GM13977 (cell line): ENCODE results near the gene UBE2L3.
"Not testable (repeated sequence)": the region's sequence is repeated elsewhere in the genome, so short reads cannot be mapped to it uniquely, and the experiment has no call there.

Source experiments
- DNase-seq: peaks from one replicate; pipeline ENCODE4 v3.0.0; 2012; ENCODE audit warnings: low spot score
- CTCF ChIP-seq: IDR thresholded peaks from 2 replicates; pipeline ENCODE4 v1.5.1; 2012; ENCODE audit warnings: mild to moderate bottlenecking, control low read depth; ENCODE audit not compliant: insufficient read depth; ENCODE audit errors: extremely low read depth, missing control alignments
- in situ Hi-C: fragments of 300-500 bp; cut with MboI; formaldehyde crosslinking; loops from one replicate; pipeline ENCODE4 v1.12.0; 2022; ENCODE audit warnings: low sequenced_read_pairs, low pct_unique_long_range_greater_than_20kb, mixed read lengths, inconsistent platforms; ENCODE audit not compliant: unreplicated experiment

UBE2L3 gene

DNA sequence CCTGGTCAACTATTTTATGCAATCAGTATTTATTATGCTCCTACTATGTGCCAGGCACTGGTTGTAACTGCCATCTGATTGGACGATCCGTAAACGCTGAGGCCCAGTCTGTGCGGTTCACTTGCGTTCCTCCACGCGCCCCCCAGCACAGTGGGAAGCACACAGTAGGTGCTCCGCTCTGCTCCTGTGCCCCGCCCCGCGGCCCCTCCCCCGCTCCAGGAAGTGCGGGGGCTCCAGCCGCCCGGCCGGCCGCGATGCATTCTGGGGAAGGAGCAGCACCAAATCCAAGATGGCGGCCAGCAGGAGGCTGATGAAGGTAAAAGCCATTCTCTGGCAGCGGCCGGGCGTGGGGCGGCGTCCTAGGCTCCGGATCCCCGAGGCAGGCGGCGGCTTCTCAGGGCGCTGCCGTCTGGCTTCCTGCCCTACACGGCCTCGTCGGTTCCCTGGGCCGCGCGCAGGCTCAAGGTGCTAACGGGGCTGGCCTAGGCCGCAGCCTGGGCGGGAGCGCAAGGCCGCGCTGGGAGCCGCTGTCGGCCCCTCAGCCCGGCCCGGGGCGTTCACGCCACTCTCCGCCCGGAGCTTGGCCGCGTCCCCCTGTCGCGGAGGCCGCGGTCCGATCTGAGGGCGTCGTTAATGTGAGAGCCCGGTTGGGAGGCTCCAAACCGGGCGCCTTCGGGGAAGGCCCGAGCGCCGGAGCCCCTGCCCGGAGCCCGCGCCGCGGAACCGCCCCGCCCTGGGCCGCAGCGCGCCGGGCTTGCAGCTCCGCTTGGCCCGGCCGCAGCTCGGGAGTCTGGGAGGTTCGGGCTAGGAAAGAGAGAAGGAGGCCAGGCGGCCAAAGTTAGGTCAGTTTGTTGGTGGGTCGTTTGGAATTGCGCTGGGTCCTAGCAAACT is at the start of gene UBE2L3:
Gene UBE2L3, plus strand, starts transcription at position 259 of the 891 bp plus-strand sequence. Its CDS starts 31 bp downstream, at position 290.
- in situ Hi-C loops, result no loop called here
- no peak for TF ChIP-seq CTCF
- peak; percentile 94 for DNase-seq

DNA sequence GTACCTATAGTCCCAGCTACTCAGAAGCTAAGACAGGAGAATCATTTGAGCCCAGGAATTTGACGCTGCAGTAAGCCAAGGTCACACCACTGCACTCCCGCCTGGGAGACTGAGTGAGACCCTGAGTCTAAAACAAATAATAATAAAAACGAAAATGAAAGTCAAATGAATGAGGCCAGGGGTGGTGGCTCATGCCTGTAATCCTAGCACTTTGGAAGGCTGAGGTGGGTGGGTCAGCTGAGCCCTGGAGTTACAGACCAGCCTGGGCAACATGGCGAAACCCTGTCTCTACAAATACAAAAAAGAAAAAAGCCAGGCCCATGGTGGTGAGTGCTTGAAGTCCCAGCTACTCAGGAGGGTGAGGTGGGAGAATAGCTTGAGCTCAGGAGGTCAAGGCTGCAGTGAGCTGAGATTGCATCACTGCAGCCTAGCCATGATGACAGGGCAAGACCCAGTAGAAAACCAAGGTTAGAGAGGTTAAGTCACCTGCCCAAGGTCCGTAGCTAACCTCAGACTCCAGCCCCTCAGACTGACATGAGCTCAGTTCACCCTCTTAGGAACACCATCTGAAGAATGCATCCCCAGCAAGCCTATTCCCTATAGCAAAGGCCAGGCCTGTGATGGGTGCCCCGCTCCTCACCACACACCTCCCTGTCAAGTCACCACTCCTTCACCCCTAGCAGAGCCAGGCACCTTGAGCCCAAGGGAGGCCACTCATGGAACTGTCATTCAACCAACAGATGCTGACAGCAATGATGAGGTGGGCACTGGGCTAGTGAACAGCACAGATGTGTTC is 40.6 kb upstream of the UBE2L3 start:
- in situ Hi-C loops, DNase-seq: not testable (repeated sequence)

DNA sequence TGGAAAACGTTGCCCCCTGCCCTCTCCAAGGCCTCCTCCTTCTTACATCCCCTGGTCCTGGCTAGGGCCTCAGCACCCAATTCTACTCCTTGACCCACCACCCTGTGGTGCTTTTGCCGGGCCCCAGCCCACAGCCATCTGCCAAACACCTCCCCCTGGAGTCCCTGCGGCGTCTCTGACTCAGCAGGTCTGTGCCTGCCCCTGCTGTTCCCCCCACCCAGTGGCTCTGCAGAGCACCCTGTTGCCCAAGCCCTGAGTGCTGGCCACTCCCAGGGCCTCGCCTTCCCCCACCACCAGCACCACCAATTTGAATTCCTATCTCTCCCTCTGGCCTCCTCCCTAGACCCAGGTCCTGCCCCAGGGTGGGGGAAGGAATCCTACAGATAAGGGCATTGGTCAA is 36.0 kb upstream of the UBE2L3 start:
- DNase-seq, in situ Hi-C loops: not testable (repeated sequence)

DNA sequence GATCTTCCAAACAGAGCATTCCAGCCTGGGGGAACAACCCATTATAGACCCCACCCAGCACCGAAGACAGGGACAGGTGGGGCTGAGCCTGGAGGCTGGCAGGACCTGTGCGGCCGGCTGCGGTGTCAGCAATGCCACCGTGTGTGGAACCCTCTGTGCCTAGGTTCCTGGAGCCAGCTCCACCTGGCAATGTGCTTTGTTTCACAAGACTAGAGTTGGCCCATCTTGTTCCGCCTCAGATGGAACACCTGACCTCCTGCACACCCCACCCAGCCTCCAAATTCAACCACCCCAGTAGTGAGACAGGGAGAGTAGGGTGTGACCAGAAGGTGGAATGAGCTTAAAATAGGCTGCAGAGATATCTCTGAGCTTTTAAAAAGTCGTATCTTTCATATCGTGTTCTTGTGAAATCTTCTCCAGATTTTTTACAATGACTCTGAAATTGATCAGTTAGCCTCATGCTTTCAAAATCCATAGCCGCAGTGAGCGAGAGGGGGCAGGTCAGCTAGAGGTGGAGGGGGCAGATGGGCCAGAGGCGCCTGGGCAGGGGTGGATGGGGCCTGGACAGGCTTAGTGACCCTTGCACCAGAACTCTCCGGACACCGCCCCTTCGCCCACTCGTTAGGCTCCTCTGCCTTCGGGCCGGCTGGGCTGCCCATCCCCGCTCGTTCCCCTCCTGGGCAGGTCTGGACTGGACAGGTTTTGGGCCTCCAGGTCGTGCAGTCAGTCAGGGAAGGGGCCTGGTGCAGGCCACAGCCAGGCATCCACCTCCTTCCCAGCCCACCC is 34.5 kb upstream of the UBE2L3 start:
- in situ Hi-C loops, DNase-seq: not testable (repeated sequence)

- DNase-seq, in situ Hi-C loops: not testable (repeated sequence)
Observed at GRCh38 chr22:21539862-21540261, 27.7 kb upstream of the UBE2L3 start.

DNA sequence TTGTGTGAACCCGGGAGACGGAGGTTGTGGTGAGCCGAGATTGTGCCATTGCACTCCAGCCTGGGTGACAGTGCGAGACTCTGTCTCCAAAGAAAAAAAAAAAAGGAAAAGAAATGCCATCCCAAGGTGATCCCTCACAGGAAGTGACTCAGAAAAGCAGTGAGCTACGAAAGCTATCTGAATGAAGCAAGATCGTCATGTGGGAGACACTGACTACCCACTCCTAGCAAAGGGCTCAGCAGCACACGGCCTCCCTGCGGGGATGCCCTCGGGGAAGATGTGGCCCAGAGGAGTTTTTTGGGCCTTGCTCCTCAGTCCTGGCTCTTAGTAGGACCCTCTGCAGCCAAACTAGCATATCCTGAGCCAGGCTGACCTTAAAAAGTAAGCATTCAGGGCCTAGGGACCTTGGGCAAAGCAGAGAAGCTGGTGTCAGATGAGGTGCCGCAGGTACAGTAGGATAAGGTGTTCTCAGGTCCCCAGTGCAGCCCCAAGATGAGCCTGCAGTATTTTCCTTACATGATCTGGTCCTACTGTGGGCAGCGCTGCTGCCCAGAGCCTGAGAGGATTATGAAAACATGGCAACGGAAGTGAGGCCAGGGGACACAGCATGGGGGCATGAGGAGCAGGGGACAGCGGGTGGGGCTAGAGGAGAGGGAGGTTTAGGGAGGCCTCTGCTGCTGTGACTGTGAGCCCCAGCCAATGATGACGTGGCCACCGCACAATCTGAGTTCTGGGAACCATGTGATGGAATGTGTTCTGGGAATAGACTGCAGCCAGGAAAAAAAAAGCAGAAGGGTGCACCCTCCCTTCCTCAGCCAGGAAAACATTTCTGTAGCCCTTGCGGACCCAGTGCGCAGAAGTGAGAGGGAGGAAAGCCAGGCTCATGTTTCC is 22.8 kb upstream of the UBE2L3 start:
- DNase-seq, in situ Hi-C loops: not testable (repeated sequence)

GRCh38 chr22:21549558-21549957 is 18.0 kb upstream of the UBE2L3 start:
- DNase-seq, in situ Hi-C loops: not testable (repeated sequence)

DNA sequence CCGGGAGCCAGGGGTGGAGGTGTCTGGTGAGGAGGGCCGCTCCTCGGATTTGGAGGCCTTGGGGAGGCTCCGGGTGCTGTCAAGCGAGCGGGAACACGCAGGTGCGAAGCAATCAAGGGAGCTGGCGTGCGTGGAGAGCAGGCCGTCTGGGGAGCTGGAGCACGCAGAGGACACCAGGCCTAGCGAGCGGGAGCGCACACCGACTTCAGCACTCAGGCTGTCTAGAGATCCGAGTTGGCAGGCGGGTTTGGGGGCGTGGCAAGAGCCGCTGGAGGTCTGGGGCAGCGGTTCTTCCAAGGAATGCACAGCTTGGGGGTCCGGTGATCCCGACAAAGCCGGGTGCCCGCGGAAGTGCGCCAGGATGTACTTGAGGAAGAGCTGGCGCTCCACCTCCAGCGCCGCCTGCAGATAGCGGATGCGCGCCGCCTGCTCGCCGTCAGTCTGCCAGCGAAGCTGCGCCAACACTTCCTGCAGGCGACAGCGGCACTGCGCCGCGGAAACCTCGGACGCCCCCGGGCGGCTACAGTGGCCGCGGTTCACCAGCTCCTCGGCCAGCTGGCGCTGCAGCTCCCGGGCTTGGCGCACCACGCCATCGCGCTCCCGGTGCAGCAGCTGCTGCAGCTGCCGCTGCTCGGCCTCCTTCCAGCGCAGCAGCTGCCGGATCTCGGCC is 17.4 kb upstream of the UBE2L3 start:
- in situ Hi-C loops, DNase-seq: not testable (repeated sequence)

GRCh38 chr22:21550678-21551047 is 16.9 kb upstream of the UBE2L3 start:
- in situ Hi-C loops, DNase-seq: not testable (repeated sequence)

- in situ Hi-C loops, result not testable (repeated sequence)
Observed at GRCh38 chr22:21551361-21551760, 16.2 kb upstream of the UBE2L3 start, which contains the start of gene RIMBP3C. Gene RIMBP3C, minus strand, starts transcription at chr22:21551461. Its CDS starts 485 bp downstream, at chr22:21550976.

DNA sequence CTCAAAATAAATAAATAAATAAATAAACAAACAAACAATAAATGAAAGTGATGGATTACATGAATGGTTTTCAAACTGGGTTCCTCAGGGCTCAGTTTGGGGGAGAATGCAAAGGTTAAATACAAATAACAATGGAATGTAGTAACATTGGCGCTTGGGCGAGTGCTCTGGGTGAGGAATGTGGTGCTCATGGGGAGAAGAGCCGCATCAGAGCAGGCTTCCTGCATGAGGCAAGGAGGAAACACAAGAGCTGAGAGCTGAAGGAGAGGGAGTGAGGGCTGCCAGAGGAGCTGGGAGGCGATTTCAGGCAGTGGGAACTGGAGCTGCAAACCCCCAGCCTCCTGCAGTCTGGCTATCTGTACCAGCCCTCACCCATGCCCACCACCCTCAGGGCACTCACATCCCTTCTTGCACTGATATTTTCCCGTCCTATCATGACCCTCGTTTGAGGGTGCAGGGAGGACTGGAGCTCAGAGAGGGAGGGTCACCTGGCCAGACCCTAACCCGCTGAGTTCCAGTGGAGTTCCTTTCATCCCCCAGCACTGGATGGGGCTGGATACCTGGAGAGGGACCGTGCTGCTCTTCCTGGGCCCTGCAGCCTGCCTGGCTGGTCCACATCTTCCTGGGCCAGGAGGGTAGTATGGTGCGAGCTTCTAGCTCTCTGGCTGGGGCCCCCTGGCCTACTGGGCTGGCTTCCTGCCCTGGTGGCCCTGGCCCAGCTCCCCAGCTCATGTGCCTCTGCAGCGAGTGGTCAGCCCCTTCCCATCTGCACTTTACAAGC is 8.0 kb upstream of the UBE2L3 start:
- in situ Hi-C loops, DNase-seq: not testable (repeated sequence)

More at GRCh38 chr22:21551361-21551760, 16.2 kb upstream of the UBE2L3 start, which contains the start of gene RIMBP3C:
- DNase-seq, result not testable (repeated sequence)

DNA sequence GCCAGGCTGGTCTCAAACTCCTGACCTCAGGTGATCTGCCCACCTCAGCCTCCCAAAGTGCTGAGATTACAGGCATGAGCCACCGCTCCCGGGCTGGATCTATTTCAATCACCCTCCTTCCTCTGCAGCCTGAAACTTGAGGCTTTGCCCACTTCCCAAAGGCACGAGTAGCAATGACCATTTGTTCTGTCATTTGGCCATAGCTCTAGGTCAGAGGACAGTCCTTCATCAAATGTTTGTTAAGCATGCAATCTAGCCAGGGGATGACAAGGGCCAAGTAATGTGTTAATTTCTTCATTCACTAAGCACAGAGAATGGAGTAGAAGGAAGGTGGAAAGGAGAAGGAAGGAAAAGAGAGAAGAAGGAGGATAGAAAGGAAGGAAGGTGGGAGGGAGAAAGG is 6.9 kb upstream of the UBE2L3 start:
- DNase-seq, in situ Hi-C loops: not testable (repeated sequence)
